Left kidney (tissue), 2 donors: ENCODE results near the gene ITGB7. TPM values are rescaled to one million over a fixed set of nuclear protein-coding genes. Genes with fewer than 3 reads are reported as not detected.
A peak's percentile ranks its signal among the peaks of the same experiment; 100 is the strongest.
"Not testable (repeated sequence)": the region's sequence is repeated elsewhere in the genome, so short reads cannot be mapped to it uniquely, and the experiment has no call there.

ENCODE experiments used
- DNase-seq: peaks from one replicate; pipeline ENCODE4 v3.0.0-alpha.2; 2013
- polyA plus RNA-seq: library from polyadenylated mRNA; unstranded; fragments of 120-200 nt; gene quantifications from one replicate; pipeline ENCODE4 v1.2.1, GENCODE V29; 2013; ENCODE audit not compliant: insufficient read length

Gene ITGB7
- polyA plus RNA-seq, 1 donor = 1.8 TPM

GRCh38 chr12:53180220-53180930 is 26.7 kb downstream of the ITGB7 start, which contains the start of the genes CSAD and ZNF740:
Gene CSAD, minus strand, starts transcription at chr12:53180925. Its CDS starts 7,455 bp downstream, at chr12:53173470.
Gene ZNF740, plus strand, starts transcription at chr12:53180722. Its CDS starts 1,262 bp downstream, at chr12:53181984.
- peak; percentile 96 for DNase-seq

GRCh38 chr12:53179687-53180219 is 27.3 kb downstream of the ITGB7 start:
- no peak for DNase-seq

DNA sequence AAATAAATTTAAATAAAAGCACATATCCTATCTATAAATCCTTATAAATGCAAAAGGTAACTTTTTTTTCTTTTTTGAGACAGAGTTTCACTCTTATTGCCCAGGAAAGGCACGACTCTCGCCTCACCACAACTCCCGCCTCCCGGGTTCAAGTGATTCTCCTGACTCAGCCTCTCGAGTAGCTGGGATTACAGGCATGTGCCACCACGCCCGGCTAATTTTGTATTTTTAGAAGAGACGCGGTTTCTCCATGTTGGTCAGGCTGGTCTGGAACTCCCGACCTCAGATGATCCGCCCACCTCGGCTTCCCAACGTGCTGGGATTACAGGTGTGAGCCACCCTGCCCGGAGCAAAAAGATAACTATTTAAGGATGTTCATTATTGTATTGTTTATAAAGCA is 28.2 kb downstream of the ITGB7 start:
- DNase-seq = not testable (repeated sequence)

DNA sequence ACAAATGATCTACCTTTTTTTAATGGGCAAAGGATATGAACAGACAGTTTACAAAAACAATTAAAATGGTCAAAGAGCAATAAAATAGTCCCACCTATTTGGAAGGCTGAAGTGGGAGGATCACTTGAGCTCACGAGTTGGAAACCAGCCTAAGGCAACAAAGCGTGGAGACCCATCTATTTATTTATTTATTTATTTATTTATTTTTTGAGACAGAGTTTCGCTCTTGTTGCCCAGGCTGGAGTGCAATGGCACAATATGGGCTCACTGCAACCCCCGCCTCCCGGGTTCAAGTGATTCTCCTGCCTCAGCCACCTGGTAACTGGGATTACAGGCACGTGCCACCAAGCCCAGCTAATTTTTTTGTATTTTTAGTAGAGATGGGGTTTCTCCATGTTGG is 29.6 kb downstream of the ITGB7 start:
- not testable (repeated sequence) for DNase-seq

DNA sequence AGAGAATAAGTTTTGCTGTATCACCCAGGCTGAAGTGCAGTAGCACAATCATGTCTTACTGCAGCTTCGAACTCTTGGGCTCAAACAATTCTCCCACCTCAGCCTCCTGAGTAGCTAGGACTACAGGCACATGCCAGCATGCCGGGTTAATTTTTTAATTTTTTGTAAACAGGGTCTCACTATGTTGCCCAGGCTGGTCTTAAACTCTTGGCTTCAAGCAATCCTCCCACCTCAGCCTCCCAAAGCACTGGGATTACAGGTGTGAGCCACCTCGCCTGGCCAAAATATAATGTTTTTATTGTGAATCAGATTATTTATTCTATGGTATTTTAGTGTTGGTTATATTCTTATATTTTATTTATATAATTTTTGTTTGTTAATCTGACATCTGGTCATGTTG is 30.3 kb downstream of the ITGB7 start:
- no peak for DNase-seq

- DNase-seq = no peak
Observed at GRCh38 chr12:53174881-53175491, 32.1 kb downstream of the ITGB7 start.

GRCh38 chr12:53173085-53173715 is 33.9 kb downstream of the ITGB7 start:
- DNase-seq = no peak

- DNase-seq = no peak
Observed at GRCh38 chr12:53172352-53172751, 34.7 kb downstream of the ITGB7 start.

DNA sequence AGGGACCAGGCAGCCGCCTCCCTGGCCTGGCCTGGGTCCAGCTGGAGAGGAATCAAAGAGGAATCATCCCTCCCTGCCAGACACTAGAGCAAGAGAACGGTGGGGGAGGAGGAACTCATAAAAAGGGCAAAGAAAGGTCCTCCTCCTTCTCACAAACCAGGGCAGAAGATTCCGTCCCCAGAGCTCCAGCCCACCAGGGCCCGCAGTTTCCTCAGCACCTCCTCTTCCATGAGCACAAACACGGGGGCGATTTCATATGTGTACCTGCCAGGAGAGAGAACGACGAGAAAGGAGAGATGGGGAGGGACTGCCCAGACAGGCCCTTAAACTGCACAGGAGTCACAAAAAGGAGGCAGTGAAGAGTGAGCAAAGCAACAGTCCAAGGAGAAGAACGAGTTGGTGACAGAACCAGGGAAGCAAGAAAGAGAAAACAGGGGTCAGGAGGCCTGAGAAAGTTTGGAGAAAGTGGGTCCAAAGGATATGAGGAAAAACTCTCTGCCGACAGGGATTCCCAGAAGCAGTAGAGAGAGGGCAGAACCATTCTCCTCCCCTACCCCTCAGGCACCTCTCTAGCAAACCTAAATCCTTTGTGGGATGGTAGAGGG is 35.2 kb downstream of the ITGB7 start:
- peak; percentile 55 for DNase-seq

GRCh38 chr12:53170876-53171724 is 36.0 kb downstream of the ITGB7 start:
- no peak for DNase-seq

- peak; percentile 24 for DNase-seq
Observed at GRCh38 chr12:53170215-53170614, 36.8 kb downstream of the ITGB7 start.

DNA sequence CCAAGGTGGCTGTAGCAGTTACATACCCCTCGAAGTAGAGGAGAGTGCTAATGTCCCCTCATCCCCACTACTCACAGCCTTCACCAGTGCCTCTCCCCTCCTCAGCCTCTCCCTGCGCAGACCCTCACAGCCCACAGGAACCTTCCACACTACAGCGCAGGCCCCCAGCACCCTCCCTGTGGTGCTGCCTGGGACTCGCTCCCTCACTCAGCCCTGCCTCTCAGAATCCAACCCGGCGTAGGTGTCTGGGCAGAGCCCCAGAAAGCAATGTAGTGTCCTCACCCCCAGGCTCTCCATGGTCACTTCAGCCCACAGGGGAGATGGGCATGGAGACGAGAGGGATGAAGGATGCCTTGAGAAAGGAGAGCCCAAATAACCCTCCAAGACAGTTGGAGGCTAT is 37.4 kb downstream of the ITGB7 start:
- no peak for DNase-seq

DNA sequence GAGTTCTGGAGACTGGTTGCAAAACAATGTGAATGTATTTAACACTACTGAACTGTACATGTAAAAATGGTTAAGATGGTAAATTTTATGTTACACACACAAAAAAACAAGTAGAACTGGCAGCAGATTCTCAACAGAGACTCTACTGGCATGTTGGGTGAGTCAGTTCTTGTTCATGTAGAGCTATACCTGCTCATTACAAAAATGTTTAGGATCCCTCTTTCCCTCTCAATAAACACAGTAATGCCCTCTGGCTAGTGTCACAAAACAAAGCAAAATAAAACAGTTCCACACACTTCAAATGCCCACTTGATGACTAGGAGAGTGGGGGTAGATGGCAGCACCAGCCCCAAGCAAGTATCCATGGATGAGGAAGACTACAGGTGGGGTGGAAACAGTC is 40.2 kb downstream of the ITGB7 start:
- DNase-seq = no peak

DNA sequence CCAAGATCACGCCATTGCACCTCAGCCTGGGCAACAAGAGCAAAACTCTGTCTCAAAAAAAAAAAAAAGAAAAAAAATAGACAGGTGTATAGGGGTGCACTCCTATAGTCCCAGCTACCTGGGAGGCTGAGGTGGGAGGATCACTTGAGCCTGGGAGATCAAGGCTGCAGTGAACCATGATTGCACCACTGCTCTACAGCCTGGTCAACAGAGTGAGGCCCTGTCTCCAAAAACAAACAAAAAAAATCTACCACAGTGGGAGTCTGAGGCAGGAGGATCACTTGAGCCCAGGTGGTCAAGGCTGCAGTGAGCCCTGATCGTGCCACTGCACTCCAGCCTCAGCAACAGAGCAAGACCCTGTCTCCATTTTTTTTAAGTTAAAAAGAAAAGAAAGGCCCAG is 44.0 kb downstream of the ITGB7 start:
- not testable (repeated sequence) for DNase-seq

DNA sequence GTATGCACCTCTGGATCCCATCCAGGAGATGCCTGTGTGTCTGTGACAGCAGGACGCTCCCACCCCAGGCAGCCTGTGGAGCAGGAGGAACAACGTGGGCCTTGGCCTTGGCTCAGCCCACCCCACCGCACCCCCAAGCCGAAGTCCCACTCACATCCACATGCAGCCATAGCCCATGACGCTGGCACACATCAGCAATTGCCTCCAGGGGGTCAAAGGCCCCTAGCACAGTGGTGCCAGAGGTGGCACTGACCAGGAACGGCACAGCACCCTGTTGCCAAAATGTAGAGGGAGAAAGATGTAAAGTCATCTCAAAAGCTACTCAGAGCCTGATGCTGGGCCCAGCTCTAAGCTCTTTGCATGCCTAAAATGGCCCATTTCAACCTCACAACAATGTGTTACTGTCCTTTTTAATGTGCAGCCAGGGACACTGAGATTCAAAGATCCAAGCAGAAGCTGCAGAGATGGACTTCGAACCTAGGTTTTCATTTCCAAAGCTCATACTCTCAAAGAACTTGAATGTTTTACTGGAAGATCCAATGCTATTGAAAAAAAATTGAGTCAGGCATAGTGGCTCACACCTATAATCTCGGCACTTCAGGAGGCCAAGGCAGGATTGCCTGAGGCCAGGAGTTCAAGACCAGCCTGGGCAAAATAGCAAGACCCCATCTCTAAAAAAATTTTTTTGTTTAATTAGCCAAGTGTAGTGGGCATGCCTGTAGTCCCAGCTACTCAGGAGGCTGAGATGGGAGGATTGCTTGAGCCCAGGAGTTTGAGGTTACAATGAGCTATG is 45.7 kb downstream of the ITGB7 start:
- no peak for DNase-seq

- DNase-seq = no peak
Observed at GRCh38 chr12:53160673-53161072, 46.4 kb downstream of the ITGB7 start.

DNA sequence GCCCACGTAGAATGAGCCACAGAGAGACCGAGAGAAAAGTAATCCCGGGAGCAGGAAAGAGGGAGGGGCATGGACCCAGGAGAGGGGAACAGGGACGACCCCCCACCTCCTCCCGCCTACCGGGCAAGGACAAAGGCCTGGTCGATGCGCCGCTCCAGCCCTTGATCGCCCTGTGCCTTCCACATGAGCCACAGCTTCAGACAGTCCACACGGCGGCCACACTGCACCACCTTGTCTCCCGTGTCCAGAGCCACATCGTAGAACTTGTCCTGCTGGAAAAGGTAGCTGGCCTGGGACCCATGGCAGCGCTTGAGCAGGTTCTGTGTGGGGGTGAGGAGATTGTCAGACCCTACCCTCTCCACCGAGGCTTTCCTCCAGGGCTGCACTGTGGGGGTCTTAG is 47.1 kb downstream of the ITGB7 start:
- no peak for DNase-seq

GRCh38 chr12:53159195-53159839 is 47.7 kb downstream of the ITGB7 start:
- peak; percentile 68 for DNase-seq

DNA sequence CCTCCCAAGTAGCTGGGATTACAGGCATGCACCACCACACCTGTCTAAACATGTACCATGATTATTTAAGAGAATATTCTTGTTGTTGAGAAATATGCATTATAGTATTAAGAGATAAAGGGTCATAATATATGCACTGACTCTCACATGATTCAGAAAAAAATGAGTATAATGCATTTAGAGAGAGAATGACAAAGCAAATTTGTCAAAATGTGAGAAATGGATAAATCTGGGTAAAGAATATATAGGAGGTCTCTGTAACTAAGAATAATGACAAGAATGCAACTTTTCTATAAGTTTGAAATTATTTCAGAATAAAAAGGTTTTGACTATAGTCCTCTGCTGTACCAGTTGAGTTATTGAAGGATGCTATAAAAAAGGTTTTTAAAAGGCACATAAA is 54.7 kb downstream of the ITGB7 start:
- DNase-seq = no peak

- DNase-seq = no peak
Observed at GRCh38 chr12:53151039-53151438, 56.0 kb downstream of the ITGB7 start.
